LHCN-M2 (cell line): ENCODE results near the gene HS6ST2. TPM values are rescaled to one million over a fixed set of nuclear protein-coding genes. Genes with fewer than 3 reads are reported as not detected.
A peak's percentile ranks its signal among the peaks of the same experiment; 100 is the strongest.

Experiments
- DNase-seq: peaks from one replicate; pipeline ENCODE4 v3.0.0-alpha.2; 2012; ENCODE audit warnings: low read depth
- total RNA-seq: library from RNA; depleted of rRNA; stranded (reverse); fragments of >200 nt; gene quantifications from 2 replicates; pipeline ENCODE4 v1.2.3, GENCODE V29; 2014

The HS6ST2 gene
- total RNA-seq, 1 experiment from 2014 or later, result not detected

DNA sequence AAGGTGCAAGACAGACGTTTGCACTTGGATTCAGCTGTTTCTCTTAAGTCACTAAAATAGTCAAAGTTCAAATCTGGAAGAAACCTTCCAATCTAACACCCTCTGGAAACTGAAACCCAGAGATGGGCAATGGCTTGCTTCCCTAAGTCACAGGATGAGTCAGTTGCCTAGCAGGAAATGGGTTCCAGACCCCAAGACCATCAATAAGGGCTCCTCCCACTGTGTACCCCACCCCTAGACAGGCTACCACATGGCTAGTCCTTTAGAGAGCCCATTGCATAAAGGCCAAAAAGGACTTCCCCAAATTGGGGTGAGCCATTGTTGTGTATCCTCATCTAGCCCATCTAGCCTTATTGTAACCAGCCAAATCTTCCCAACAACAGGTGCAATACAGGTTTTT is 216.2 kb downstream of the HS6ST2 start:
- no peak for DNase-seq

DNA sequence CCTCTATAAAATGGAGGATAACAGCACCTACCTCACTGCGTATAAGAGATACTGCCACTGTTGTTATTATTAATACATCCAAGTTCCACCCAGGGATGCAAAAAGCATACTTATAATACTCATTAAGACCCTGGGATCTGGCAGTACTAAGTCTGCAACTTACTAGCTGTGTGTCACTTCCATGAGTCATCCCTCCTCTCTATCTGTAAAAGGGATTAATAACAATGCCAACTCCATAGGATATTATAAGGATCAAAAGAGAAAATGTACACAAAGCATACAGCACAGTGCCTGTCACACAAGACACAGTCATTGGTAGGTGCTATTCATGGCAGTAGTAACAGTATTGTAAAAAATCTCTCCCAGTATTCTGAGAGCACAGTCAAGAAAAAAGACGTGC is 216.7 kb downstream of the HS6ST2 start:
- DNase-seq, result peak; percentile 9

DNA sequence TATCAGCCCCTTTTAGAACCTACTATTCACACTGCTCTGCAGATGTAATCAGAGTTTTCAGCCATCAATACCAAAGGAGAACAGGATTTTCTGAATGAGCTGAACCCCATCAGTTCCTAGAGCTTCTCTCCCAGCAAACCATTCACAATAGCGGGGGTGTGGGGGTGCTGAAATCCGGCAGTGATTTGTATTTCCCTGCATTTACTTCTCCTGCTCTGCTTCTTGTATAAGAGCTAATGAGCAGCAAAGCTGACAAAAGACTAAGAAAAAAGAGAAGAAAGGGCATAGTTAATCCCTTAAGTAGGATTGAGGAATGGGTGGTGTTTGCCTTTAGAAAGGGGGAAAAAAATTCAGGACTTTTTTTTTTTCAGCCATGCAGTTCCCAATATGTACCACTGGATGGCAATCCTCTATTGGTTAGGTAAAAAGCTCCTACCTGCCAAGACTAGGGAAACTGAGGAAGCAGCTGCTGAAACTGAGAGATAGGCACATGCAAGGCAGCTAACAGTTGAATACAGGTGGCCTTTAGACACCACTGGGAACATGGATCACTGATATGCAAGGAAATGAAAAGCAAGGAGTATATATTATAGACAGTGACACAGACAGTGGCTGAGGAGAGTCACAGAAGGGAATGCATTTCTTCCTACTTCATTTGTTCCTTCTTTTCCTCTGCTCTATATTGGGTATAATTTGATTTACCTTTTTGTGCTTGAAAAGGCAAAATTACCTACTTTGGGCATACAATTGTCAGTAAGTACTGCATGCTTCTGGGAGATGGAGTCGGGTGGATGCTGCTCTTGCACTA is 217.9 kb downstream of the HS6ST2 start:
- DNase-seq, result no peak

DNA sequence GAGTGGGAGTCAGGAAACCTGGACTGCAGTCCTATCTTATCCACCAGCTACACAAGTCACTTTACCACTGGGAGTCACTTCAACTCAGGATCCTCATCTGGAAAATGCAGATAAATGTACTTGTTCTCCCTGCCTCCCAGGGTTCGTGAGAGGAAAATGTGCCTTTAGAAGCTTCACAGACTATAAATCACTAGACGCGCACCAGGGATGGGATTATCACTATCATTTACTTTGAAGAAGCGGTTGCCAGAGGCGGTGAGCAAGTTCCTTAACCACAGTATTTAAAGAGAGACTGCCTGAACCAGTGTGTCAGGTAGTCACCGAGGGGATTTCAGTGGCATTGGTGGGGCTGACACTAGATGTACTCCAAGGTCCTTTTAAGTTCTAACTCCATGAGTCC is 219.5 kb downstream of the HS6ST2 start:
- no peak for DNase-seq

DNA sequence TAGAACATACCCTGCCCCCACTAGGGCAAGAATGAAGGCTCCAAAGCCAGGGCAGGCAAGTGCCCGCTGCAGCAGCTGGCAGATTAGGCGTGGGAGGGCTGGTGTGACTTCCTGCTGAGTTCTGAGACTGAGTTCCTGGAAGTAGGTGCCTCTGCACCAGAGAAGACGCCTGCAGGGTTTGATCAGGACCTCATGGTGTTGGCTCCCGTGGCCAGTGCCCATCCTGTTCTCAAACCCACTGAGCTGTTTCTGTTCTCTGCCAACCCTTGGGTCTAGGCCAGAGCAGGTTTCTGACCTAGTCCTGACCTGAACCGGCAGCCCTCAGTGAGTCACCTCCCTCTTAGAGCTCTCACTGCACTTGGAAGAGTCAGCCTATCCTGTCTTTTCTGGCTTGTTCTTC is 220.7 kb downstream of the HS6ST2 start:
- peak; percentile 20 for DNase-seq

DNA sequence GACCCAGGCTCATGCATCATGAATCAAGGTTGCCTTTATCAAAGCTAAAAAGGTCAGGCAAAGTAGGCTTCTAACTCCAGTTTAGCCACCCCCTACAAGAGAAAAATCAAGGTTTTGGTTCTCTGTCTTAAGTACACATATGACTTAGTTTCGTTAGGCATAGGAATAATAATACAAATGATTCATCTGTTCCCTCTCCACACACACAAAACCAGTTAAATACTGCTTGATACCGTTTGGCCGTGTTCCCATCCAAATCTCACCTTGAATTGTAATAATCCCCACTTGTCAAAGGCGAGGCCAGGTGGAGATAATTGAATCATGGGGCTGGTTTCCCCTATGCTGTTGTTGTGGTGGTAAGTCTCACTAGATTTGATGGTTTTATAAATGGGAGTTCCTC is 226.2 kb downstream of the HS6ST2 start:
- no peak for DNase-seq

DNA sequence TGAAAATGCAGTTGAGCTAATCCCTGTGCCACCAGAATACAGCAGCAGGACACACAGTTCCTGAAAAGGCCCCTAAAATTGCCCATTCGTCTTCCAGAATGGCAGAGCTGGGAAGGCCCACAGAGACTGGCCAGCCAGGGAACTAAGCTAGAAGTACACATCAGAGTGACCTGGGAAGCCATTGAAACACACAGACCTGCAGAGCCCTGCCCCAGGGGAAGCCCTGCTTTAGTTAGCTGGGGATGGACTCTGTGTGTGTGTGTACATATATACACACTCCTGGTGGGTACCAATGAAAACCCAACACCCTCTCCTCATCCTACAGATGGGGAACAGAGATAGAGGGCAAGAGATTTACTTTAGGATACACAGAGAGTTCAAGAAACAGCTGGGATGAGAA is 227.7 kb downstream of the HS6ST2 start:
- no peak for DNase-seq

DNA sequence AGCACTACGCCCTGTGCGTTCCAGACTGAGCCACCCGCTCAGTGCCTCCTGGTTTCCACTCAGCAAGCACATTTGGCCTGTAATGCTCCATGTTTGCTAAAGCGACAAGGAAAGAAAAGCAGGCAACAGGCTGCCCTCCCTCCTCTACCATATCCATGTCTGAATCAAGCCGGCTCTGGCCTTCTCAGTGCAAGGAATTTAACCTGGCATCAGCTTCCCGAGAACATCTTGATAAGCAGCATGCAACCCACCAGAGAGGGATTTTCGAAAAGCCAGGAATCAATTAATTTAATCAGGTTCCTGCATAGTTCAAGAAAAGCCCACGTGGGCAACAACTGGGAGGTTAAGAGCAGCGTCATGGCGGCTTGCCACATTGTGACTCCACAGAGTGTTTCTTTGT is 228.2 kb downstream of the HS6ST2 start:
- no peak for DNase-seq

DNA sequence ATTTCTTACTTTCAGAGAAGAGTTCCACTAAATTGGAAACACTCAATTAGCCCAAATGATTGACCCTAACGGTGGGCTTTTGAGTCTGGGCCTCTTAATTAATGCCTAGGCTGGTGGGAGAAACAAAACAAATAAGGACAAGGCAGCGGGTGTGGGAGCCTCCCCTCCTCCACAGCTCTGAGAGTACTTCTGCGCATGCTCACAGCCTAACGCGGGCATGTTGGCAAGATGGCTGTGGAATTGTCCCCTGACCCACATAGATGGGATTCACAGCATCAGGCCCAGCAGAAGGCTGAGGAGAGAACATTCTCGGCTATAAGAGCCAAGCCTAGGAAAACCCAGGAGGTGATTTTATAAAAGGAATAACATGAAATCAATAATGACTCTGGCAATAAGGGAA is 230.1 kb downstream of the HS6ST2 start:
- no peak for DNase-seq

DNA sequence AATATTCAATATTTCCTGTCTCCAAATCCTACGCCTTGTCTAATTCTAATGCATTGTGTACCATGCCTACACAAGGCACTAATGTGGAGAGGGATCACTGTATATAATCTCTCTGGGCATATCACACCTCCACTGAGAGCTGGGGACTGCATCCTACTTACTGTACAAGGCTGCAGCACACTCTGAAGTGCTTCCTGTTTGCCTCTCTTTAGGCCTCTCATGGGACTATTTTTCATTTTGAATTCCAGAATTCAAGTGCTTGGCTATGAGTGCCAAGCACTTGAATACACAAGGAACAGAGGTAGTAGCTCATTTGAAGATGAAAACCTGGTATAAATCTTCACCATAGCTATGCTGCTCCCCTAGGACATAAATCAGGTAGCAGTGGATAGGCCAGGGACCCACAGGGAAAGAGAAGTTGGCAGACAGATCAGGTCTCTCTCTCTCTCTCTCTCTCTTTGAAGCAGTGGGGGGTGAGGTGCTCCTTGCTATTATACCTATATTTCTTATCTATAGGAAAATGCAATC is 239.9 kb downstream of the HS6ST2 start:
- DNase-seq, result no peak

DNA sequence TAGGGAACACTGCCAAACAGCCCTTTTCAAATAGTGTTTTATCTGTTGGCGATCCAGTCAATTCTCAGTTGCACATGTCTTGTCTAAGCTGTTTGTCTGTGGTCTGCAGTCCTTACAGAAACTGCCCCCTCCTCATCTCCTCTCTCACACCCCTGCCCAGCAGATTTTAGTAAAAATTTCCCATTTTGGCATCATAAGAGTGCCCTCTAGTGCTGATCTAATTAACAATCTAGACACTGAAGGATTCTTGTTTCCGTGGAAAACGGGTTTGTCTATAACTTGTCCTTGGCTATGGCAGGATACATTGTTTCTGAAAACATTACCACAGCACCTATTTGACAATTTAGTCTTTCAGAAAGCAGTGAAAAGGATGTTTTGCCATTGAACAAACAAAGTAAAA is 242.4 kb downstream of the HS6ST2 start:
- DNase-seq, result no peak

DNA sequence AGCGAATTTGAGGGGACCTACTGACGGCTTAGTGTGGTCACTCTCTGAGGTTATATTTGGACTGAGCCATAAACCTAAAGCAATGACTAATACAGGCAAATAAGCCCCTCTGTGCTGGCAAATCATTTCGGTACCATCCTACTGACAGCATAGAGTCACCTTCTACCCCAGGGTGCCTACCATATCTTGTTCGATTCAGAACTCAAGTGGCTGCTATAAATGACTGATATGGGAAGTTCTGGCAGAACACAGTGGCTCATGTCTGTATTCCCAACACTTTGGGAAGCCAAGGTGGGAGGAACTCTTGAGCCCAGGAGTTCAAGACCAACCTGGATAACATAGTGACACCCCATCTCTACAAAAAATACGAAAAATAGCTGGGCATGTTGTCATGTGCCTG is 243.5 kb downstream of the HS6ST2 start:
- DNase-seq, result no peak

DNA sequence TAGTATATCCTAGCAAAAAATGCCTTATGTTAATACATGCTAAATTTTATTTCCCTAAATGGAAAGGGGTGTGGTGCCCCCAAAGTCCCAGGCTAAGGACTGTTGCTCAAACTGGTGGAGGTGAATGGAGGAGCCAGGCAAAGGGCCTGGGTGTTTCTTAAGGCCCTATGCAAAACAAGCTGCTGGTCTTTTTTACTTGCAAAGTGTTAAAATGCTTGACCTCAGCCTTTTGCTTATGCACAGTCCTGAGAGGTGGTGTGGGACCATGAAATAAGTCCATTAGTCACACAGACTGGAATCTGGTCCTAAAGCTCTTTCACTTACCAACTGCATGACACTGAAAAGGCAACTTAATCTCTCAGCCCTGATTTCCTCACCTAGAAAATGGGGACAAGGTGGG is 246.1 kb downstream of the HS6ST2 start:
- no peak for DNase-seq

DNA sequence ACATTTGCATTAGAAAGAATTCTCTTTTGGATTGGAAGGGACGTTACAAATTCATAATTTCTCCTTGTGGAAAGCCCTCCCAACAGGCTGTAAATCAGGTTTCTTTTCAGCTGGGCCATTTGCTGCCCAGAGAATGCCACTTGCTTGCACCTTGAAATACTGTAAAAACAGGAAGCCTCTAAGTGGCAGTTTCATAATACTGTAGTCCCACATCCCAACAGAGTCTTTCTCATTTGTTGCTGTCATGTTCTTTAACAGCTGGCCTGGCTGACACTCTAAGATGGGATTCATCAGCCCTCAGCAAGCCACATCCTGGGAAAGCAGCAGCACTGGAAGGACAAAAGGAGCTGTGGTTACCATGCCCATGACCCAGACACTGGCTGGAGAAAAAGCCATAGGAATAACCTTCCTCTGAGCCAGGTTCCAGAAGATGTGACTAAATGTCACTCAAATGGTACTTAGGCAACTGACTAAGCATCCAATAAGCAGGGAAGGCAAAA is 247.7 kb downstream of the HS6ST2 start:
- peak; percentile 1 for DNase-seq

DNA sequence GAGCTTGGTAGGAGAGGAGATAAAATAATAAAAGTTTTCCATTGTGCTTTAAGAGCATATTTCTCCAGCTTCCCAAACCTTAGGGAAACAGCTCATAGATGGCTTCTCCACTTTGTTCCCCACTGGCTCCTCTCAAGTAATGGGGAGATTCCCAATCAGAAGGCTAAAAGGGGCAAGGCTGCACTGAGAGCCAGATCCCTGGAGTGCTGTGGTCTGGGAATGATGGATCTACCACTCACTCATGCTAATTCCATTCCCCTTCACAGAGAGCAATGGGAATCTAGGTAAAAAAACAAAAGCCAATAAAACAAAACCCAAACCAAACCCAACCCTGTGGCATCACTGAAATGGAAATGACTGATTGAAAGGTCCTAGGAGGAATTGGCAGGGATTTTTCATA is 249.9 kb downstream of the HS6ST2 start:
- no peak for DNase-seq

DNA sequence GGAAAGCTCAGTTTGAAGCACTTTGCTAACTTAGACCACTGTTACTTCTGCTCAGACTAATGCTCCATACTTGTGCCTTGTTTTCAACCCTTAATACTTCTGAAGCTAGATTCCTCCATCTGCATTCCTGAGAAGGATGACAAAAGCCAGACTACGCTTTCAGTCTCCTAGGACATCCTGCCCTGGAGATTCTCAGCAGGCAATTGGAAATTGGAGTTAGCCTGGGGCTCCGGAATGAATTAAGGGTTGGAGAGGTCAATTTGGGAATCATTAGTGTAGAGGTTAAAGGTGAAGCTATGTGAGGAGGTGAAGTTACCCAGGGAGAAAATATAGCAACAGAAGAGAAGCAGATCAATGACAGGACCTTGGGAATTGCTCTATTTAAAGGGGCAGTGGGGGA is 253.7 kb downstream of the HS6ST2 start:
- DNase-seq, result no peak

DNA sequence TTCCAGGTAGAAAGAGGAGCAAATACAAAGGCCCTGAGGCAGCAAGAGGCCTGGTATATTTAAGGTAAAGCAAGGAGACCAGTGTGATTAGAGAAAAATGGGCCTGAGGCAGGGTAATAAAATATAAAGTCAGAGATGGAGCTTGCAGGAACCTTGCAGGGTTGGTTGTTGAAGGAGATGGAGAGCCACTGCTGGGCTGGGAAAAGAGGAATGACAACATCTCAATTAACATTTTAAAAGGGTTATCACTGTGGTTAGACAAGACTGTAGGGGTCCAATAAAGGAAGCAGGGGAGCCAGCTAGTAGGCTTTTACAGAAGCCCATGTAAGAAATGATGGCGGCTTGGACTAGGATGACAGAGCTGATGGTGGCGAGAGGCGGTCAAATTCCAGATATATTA is 264.0 kb downstream of the HS6ST2 start:
- no peak for DNase-seq

DNA sequence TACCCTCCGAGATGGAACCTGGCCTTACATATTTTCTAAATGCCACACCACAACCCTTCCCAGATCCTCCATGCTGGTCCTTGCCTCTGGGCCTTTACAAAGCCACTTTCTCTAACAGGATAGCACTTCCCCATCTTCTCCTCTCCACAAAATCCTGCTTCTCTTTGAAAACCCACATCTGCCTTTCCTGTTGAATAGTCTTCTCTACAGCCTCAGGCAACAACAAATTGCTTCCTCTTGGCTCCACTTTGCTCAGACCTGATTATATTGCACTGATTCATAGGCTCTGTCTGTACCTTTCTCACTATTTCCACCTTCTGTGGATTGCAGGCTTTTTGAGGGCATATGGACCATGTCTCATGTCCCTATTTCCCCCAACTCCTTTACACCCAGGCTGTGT is 265.9 kb downstream of the HS6ST2 start:
- no peak for DNase-seq

DNA sequence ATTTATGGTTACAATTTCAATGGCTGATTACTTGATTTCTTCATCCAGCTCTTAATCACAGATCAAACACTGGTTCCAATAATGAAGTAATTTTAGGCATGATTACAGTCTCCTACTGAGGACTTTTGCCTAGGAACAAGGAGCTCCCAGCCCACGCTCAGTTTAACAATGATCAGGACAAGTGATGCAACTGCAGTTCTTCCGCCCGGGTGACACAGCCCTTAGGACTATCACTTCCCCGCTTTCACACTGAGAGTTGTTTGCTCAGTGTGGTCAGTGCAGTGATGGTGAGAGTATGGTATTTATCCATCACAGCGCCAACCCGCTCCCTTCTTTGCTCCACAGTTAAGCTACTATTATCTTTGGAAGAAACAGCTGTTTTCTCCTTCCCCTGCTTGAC is 266.4 kb downstream of the HS6ST2 start:
- DNase-seq, result no peak

DNA sequence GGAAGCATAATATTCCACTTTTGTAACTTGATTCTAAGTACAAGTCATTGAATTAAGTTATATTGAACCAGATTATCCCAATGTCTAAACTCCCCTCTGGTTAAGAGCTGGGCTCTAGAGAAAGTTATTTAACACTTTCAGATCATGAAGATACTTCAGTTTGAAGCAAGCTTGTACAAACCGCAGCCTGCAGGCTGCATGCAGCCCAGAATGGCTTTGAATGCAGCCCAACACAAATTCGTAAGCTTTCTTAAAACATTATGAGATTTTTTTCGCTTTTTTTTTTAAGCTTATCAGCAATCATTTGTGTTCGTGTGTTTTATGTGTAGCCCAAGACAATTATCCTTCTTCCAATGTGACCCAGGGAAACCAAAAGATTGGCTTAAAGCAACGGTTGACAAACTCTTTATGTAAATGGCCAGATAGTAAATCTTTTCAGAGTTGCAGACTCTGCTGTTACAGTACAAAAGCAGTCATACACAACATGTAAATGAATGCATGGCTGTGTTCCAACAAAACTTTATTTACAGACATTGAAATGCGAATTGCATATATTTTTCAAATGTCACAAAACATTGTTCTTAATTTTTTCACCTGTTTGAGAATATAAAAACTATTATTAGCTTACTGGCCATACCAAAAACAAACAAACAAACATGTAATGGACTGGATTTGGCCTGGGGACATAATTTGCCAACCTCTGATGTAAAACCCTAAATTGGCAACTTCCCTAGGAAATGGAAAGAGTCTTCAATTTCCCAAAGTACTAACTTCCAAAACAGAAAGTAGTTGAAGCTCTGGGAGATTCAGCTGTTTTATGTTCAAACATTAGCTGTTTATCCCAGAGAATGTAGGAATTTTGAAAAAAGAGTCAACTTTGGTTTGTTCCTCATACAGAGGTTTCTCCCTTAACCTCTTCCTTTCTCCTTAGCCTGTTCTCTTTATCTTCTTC is 268.5 kb downstream of the HS6ST2 start:
- DNase-seq, result no peak

DNA sequence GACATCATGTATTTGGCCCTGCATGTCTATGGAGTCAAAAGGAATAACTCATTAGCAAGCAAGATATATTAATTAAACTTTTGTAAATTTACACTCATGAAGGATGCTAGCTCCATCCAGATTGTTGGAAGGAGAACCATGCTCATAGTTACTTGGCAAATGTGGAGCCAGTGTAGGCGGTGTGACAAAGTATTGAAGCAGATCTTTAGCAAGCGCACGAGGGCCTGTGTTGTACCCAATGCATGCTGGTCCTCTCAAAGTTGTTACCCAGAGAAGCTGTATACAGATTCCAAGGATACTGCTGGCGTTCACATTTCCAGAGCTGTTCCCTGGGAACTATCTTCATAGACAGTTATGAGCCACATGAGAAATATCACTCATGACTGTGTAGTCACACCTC is 273.2 kb downstream of the HS6ST2 start:
- no peak for DNase-seq

DNA sequence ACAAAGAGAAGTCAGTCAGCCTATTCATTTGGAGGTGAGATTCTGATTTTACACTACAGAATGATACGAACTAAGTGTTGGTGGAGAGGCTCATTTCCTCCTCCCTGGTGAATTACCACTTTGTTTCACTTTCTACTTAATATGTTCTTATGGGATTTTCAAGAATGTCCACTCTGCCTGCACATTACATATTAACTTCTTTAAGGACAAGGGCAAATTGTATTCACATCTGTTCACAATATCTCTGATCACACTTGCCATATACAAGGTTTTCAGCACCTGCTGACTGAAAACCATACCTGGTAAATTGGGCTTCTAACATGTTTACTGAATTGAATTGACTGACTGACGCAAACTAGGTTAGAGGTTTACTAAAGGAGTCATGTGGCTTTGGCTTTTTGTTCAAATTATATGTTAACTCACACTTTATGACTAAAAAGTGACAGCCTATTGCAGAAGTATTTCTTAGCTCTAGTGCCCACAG is 281.2 kb downstream of the HS6ST2 start:
- DNase-seq, result no peak
